HG02610 (cell line): ENCODE results near the gene THSD8.
A peak's percentile ranks its signal among the peaks of the same experiment; 100 is the strongest.

Experiments
- ATAC-seq: cut with Tn5 transposase; IDR thresholded peaks from one replicate; pipeline ENCODE4 v1.9.1; 2021; ENCODE audit warnings: mild to moderate bottlenecking, moderate library complexity; ENCODE audit not compliant: unreplicated experiment

THSD8 gene

DNA sequence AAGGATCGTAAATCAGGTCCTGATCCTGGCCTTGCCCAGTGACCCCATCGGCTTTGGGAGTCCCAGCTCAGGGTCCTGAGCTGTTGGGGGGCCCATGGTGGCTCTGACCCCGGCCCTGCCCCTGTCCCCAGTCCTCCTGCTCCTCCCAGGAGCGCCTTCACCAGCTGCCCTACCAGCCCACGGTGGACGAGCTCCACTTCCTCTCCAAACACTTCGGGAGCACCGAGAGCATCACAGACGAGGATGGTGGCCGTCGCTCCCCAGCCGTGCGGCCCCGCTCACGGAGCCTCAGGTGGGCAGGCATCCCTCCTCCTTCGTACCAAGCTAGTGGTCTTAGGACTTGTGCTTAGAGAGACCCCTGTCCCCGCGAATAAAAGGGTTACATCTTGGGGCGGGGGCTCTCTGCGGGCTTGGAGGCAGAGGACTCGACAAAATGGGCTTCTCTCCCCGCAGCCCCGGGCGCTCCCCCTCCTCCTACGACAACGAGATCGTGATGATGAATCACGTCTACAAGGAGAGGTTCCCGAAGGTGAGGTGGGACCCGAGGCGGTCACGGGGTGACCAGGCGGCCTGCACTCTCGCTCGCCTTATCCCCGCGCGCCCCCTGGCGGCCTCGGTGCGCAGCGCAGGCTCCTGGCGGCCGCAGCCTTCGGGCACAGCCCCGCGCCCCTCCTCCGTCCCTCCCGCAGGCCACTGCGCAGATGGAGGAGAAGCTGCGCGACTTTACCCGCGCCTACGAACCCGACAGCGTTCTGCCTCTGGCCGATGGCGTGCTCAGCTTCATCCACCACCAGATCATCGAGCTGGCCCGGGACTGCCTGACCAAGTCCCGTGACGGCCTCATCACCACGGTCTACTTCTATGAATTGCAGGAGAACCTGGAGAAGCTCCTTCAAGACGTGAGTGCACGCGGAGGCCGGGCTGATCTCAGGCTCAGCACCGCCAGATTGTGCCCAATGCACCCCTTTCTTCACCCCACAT, 45.6 kb downstream of the THSD8 start:
- ATAC-seq = peak; percentile 59
